GM12872 (cell line): ENCODE data around the gene RPP38.

Experiments
- TF ChIP-seq, protein P1 (sequence below): IDR thresholded peaks from 3 replicates; pipeline ENCODE4 v1.5.1; 2011; ENCODE audit warnings: low read depth, mild to moderate bottlenecking, low read length, moderate library complexity; ENCODE audit not compliant: insufficient read depth

Gene RPP38, protein sequence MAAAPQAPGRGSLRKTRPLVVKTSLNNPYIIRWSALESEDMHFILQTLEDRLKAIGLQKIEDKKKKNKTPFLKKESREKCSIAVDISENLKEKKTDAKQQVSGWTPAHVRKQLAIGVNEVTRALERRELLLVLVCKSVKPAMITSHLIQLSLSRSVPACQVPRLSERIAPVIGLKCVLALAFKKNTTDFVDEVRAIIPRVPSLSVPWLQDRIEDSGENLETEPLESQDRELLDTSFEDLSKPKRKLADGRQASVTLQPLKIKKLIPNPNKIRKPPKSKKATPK

DNA sequence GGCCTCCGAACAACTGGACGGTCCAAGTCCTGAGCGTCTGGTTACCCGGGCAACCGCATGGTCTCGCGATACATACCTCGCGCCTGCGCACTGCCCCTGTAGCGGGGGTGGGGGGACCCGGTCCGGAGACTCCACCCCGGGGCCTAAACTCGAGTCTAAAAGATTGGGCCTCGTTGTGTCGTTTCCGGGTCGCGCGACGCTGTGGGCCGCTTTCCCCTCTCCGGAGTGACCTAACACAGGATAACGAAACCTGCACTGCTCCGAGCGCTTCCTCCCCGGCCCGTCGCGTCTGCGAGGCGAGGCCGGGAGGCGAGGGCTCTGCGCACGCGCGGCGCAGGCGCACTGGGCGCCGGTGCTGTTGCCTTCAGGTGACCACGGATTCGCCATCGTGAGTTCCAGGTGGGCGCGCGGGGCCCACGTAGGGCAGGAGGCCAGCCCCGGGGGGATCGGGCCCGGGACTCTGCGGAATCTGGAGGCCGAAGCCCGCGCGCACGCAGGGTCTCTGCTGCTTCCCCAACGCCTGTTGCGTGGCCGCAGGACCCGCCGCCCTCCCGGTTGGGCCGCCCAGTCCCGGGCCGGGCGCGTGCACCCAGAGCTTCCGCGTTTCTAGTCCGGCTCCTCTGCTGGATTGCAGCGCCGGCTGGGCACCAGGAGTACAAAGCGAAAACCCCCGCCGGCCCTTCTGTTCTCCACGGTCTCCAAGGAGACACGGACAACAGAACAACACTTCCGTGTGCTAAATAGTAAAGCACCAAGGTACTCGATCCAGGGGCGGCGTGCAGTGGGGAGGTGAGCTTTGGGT, at the start of gene RPP38:
Gene RPP38 (plus strand): TSS at position 345 of the 802 bp plus-strand sequence. CDS start 5,960 bp downstream, outside the sequence.
- TF ChIP-seq, protein P1, sequence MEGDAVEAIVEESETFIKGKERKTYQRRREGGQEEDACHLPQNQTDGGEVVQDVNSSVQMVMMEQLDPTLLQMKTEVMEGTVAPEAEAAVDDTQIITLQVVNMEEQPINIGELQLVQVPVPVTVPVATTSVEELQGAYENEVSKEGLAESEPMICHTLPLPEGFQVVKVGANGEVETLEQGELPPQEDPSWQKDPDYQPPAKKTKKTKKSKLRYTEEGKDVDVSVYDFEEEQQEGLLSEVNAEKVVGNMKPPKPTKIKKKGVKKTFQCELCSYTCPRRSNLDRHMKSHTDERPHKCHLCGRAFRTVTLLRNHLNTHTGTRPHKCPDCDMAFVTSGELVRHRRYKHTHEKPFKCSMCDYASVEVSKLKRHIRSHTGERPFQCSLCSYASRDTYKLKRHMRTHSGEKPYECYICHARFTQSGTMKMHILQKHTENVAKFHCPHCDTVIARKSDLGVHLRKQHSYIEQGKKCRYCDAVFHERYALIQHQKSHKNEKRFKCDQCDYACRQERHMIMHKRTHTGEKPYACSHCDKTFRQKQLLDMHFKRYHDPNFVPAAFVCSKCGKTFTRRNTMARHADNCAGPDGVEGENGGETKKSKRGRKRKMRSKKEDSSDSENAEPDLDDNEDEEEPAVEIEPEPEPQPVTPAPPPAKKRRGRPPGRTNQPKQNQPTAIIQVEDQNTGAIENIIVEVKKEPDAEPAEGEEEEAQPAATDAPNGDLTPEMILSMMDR, result no peak

DNA sequence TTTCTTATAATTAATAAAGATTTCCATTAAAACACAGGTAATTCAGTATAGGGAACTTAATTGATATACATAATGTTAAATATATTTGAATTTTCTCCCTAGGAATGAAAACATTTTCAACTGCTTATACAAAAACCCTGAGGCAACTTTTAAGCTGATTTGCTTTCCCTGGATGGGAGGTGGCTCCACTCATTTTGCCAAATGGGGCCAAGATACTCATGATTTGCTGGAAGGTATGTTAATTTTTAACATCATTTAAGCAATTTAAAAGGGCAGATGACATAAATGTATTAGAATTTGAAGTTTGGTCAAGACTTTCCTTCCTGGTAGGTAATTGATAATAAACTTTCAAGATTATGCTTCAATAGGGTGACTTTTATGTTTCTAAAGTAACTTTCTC, 47.6 kb upstream of the RPP38 start:
- TF ChIP-seq, protein P1, result no peak

DNA sequence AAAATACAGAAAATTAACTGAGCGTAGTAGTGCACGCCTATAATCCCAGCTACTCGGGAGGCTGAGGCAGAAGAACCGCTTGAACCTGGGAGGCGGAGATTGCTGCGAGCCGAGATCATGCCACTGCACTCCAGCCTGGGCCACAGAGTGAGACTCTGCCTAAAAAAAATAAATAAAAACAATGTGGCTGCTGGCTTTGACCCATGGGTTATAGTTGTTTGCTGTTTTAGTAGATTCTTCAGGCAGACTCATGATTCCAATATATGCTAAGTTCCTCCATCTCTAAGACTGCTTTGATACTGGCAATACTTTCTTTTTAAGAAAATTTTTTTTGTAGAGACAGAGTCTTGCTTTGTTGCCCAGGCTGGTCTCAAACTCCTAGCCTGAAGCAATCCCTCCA, 45.0 kb upstream of the RPP38 start:
- TF ChIP-seq, protein P1, result no peak

GRCh38 chr10:15053061-15053460, 44.1 kb upstream of the RPP38 start:
- TF ChIP-seq, protein P1, result no peak

DNA sequence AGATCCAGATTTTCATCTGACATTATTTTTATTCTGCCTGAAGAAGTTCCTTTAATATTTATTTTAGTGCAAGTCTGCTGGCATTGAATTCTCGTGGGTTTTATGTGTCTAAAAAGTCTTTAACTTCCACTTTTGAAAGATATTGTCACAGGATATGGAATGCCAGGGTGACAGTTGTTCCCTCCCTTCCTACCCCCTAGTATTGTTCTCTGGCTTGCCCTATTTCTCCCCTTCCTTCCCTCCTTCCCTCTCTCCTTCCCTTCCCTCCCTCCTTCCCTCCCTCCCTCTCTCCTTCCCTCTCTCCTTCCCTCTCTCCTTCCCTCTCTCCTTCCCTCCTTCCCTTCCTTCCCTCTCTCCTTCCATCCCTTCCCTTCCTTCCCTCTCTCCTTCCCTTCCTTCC, 38.5 kb upstream of the RPP38 start:
- TF ChIP-seq, protein P1, result no peak

DNA sequence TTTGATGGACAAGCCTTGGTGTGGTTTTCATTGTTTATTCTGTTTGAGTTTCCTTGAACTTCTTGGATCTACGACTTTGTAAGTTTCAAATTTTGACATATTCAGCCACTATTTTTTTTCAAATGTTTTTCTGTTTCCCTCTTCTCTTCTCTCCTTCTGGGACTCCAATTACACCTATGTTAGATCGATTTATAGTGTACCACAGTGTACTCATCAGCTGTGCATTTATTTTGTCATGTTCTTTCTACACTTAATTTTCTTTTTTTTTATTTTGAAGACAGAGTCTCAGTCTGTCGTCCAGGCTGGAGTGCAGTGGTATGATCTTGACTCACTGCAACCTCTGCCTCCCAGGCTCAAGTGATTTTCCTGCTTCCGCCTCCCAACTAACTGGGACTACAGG, 37.2 kb upstream of the RPP38 start:
- TF ChIP-seq, protein P1, result no peak

DNA sequence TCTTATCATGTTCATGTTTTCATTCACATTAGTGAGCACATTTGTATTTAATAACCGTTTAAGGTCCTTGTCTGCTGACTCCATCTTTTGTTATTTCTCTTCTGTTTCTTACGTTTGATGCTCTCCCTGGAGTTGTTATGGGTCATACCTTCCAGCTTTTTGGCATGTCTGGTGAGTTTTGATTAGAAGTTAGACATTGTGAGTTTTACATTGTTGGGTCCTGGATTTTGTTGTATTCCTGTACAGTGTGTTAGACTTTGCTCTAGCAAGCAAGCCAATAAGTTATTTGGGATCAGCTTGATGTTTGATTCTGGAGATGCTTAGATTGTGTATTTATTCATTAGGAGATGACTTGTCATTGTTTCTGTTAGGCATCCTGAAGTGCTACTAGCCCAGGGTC, 36.5 kb upstream of the RPP38 start:
- TF ChIP-seq, protein P1, result no peak
